GM12891 (cell line): ENCODE data around the gene ANKRD9.

Source experiments
- POLR2A ChIP-seq: IDR thresholded peaks from 2 replicates; pipeline ENCODE4 v1.6.1; 2011; ENCODE audit warnings: low read depth, low read length, control low read depth
- POLR2AphosphoS5 ChIP-seq: IDR thresholded peaks from 2 replicates; pipeline ENCODE4 v1.6.1; 2011; ENCODE audit warnings: low read depth, low read length, control low read depth
- POU2F2 ChIP-seq: IDR thresholded peaks from 2 replicates; pipeline ENCODE4 v1.6.1; 2011; ENCODE audit warnings: low read depth, mild to moderate bottlenecking, control low read depth, low read length, moderate library complexity
- SPI1 ChIP-seq: IDR thresholded peaks from 2 replicates; pipeline ENCODE4 v1.6.1; 2011; ENCODE audit warnings: low read depth, low read length, control low read depth
- TAF1 ChIP-seq: IDR thresholded peaks from 2 replicates; pipeline ENCODE4 v1.6.1; 2011; ENCODE audit warnings: low read depth, low read length, control low read depth

DNA sequence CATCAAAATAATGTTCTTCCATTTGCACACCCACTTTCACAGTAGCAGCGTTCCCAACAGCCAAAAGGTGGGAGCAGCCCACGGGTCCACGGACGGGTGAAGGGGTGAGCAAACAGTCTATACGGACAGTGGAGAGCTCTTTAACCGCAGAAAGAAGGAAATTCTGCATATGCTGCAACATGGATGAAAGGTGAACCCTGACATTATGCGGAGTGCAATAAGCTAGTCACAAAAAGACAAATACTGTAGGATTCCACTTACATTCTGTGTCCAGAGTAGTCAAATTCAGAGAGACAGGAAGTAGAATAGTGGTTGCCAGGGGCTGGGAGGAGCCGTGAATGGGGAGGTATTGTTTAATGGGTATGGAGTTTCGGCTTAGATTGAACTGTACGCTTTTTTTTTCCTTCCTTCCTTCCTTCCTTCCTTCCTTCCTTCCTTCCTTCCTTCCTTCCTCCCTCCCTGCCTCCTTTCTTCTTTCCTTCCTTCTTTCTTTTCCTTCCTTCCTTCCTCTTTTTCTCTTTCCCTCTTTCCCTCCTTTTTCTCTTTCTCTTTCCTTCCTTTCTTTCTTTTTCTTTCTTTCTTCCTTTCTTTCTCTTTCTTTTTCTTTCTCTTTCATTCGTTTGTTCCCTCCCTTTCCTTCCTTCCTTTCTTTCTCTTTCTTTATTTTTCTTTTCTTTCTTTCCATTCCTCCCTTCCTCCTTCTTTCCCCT, 15.8 kb upstream of the ANKRD9 start:
- TF ChIP-seq POLR2AphosphoS5 (no peak), POLR2A (no peak), TAF1 (no peak), SPI1 (0 out of 2 replicates have a peak, but pooled peaks have one; percentile 21), POU2F2 (no peak)
